Right renal pelvis (tissue), 4 donors: ENCODE measurements around the gene UNC13C. TPM values are rescaled to one million over a fixed set of nuclear protein-coding genes. Genes with fewer than 3 reads are reported as not detected.

ENCODE experiments used
- DNase-seq, 4 donors: peaks; one replicate each; pipeline ENCODE4 v3.0.0-alpha.2; 2013; ENCODE audit warnings: low read depth in 4 of 4, low spot score in 3 of 4, missing footprints in 1 of 4
- polyA plus RNA-seq, 4 donors: library from polyadenylated mRNA; unstranded; fragments of 120-200 nt; gene quantifications; one replicate each; pipeline ENCODE4 v1.2.1, GENCODE V29; 2013; ENCODE audit not compliant: insufficient read length in 4 of 4

Gene UNC13C
- polyA plus RNA-seq, 4 donors = 6.7 to 9.9 (median 9.1) TPM

DNA sequence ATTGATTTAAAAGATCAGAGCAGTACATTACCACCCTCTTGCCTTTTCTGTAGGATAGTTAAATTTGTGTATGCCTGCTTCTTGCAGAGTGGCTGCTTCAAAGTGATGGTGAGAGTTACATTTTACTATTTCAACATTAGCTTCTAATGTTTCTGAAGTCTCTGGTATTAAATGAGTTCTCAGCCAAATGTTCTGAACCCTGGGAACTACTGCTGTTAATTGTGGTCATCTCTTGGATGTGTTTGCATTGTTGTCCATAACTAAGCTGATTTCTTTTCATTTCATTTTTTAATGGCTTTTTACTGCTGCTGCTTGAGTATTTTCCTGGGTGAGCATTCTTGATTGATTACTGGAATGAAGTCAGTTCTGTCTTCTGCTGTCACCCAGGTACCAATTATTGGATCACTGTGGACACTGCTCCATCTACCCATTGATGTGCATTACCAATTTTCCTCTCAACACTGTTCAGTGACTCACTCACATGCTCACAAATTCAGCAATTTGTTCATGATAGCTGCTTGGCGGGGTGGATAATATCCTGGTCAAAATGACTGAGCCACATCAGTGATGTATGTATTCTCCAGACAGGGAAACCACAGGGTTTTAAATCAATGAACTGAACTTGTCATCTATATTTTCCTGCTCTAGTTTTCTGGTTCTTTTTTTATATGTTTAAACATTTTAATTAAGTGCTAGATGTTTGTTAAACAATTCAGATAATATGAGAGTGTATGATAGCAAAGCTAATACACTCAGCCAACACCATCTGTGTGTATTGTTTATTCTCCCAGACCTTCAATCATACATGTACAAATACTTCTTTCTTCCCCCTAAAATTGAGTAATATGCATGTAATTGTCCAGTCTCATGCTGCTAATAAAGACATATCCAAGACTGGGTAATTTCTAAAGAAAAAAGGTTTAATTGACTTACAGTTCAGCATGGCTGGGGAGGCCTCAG, 630.9 kb downstream of the UNC13C start:
- DNase-seq = no peak

- DNase-seq = no peak
These were observed 639.9 kb downstream of the UNC13C start for GRCh38 chr15:54618120-54618519.

GRCh38 chr15:54619180-54619579, 640.9 kb downstream of the UNC13C start:
- DNase-seq = no peak

DNA sequence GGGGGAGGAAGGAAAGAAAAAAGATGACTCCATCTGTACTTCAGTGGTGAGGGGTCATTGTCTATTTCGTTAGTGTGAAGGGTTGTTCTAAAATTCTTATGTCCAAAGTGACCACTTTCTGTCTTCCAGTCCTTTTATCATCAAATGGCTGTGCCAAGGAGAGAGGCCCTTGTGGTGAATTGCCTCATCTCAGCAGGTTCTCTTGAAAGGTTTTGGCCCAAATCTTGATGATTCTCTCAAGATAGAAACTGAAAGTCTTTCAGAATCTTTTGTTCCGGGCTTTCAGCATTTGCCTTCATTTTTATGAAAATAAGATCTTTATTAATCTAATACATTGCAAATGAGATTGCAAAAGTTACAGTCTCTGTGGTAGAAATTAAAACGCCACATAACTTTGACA, 642.7 kb downstream of the UNC13C start:
- DNase-seq = no peak

- DNase-seq = no peak
These were observed 657.9 kb downstream of the UNC13C start for GRCh38 chr15:54636147-54636546.

DNA sequence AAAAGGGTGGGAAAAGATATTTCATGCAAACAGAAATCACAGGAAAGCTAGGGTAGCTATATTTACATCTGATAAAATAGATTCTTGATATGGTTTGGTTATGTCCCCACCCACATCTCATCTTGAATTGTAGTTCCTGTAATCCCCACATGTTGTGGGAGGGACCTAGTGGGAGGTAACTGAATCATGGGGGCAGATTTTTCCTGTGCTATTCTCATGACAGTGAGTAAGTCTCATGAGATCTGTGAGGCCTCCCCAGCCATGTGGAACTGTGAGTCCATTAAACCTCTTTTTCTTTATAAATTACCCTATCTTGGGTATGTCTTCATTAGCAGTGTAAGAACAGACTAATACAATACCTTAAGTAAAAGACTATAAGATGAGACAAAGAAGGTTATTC, 660.4 kb downstream of the UNC13C start:
- DNase-seq = no peak

DNA sequence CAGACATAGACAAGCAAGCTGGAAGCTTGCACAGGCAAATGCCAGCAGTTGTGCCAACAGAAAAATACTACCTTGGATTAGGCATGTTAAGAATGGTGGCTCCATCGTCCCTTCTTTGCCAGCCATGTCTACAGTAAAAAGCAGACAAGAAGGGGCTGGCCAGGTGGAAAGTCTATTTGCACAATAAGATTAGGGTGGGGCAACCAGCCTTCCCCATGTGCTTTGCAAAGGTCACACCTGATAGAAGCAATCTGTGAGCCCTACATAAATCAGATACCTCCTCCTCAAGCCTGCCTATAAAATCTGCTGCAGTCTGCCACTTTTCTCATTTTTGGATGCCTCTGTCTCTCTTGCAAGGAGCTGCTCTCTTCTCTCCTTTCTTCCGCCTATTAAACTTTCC, 662.6 kb downstream of the UNC13C start:
- no peak for DNase-seq

DNA sequence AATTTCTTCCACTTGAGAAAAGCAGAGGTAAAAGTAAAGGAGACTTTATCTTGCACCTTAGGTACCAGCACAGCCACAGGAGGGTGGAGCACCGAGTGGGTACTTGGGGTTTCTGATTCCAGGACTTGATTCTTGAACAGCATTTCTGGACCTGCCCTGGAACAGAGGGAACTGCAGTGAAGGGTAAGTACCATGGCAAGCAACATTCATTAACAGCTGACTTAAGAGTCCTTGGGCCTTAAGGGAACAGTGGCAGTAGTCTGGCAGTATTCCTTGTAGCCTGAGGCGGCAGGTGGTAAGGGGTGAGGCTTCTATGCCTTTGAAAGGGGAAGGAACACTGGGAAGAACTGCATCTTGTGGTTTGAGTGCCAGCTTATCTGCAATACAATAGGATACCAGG, 666.6 kb downstream of the UNC13C start:
- no peak for DNase-seq

GRCh38 chr15:54659646-54660045, 681.4 kb downstream of the UNC13C start:
- no peak for DNase-seq

DNA sequence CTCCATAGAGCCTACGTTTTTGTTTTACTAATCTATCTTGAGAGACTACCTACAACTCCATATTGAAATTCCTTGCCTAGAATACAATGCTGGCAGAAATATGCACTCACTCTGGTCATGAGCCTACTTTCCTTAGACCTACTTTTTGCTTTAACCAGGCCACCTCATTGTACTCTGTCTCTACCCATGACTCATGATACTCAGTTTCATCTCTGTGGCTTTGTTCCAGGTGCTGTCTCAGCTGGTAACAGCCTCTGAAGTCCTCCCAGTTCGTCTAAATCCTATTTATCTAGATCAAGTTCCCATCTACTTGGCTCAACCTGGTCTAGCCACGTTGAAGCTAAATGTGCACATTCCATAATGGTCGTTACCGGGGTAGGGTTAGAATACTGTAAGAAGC, 682.1 kb downstream of the UNC13C start:
- DNase-seq = no peak

GRCh38 chr15:54675241-54675640, 697.0 kb downstream of the UNC13C start:
- DNase-seq = no peak

DNA sequence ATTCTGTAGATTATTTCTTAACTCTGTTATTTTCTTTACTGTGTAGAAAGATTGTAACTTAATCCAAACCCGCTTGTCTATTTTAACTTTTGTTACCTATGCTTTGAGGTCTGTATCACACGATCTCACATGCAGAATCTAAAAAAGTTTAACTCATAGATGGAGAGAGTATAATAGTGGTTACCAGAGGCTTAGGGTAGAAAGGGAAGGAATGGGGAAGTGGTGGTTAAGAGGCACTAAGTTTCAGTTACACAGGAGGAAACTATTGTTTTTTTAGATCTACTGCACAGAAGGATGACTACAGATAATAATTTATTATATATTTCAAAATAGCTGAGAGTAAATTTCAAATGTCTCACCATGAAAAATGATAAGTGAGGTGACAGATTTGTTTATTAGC, 703.3 kb downstream of the UNC13C start:
- DNase-seq = no peak

Other genes with a start within 250 kb of the UNC13C start
- gene WDR72, start 218.8 kb upstream of the UNC13C start, polyA plus RNA-seq = 10 to 100 TPM; 62.4 to 82.8 (median 74.3) TPM